Transverse colon (tissue), 4 donors: ENCODE data around the gene PLTP.

Source experiments
- POLR2A ChIP-seq: fragments of 450-650 bp; IDR thresholded peaks from one replicate; pipeline ENCODE4 v1.6.1; 2016; ENCODE audit warnings: antibody characterized with exemption, mild to moderate bottlenecking, moderate library complexity
- POLR2AphosphoS5 ChIP-seq, 3 donors: sonication (generic); formaldehyde crosslinking; IDR thresholded peaks; one replicate each; pipeline ENCODE4 v1.6.1; 2016; ENCODE audit warnings: antibody characterized with exemption in 3 of 3
- TF ChIP-seq, protein P1 (sequence below), 5 experiments: fragments of 200-600 bp in 3 of 5; fragments of 450-650 bp in 2 of 5; sonication (generic) in 3 of 5; IDR thresholded peaks; 1 replicate in 2 of 5; 2 replicates in 3 of 5; pipeline ENCODE4 v1.5.1; 2016 to 2017; ENCODE audit warnings: antibody characterized with exemption in 5 of 5, inconsistent platforms in 3 of 5, mild to moderate bottlenecking in 2 of 5, moderate library complexity in 1 of 5

- TF ChIP-seq, protein P1, sequence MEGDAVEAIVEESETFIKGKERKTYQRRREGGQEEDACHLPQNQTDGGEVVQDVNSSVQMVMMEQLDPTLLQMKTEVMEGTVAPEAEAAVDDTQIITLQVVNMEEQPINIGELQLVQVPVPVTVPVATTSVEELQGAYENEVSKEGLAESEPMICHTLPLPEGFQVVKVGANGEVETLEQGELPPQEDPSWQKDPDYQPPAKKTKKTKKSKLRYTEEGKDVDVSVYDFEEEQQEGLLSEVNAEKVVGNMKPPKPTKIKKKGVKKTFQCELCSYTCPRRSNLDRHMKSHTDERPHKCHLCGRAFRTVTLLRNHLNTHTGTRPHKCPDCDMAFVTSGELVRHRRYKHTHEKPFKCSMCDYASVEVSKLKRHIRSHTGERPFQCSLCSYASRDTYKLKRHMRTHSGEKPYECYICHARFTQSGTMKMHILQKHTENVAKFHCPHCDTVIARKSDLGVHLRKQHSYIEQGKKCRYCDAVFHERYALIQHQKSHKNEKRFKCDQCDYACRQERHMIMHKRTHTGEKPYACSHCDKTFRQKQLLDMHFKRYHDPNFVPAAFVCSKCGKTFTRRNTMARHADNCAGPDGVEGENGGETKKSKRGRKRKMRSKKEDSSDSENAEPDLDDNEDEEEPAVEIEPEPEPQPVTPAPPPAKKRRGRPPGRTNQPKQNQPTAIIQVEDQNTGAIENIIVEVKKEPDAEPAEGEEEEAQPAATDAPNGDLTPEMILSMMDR (IDR thresholded peaks at IDR 0.05) = no peak
- no peak for TF ChIP-seq POLR2AphosphoS5 (IDR thresholded peaks at IDR 0.05)
- TF ChIP-seq POLR2A = no peak
These were observed 62.9 kb downstream of the PLTP start for GRCh38 chr20:45848969-45849582.
